ENCODE results near the gene KRT40. TPM values are rescaled to one million over a fixed set of nuclear protein-coding genes. Genes with fewer than 3 reads are reported as not detected.

KRT40 gene
- total RNA-seq, 1 experiment from 2014 or later, result not detected

GRCh38 chr17:40945414-40945813 lies 38.7 kb downstream of the KRT40 start:
- DNase-seq (ENCODE audit: low read depth, low spot score), result no peak
- Histone ChIP-seq H3K4me3 (ENCODE audit: low read depth in 2 of 2, low read length in 2 of 2) (no peak overlapping the region), H3K4me1 (ENCODE audit: control insufficient read depth, insufficient read depth, low read length) (no peaks in the 10 kb centered on the region), H3K27me3 (ENCODE audit: control insufficient read depth, insufficient read depth, low read length) (peaks cover 12% of the 10 kb centered on the region), H3K36me3 (ENCODE audit: control insufficient read depth, insufficient read depth, low read length) (no peaks in the 10 kb centered on the region), H3K27ac (ENCODE audit: low read length) (no peak overlapping the region), H3K9me3 (ENCODE audit: control insufficient read depth, insufficient read depth, low read depth, low read length) (no peaks in the 10 kb centered on the region)
- CTCF ChIA-PET, result no interaction called here
- POLR2A ChIA-PET, result no interaction called here
- in situ Hi-C loops (cut with HindIII; ENCODE audit: low pct_unique_long_range_greater_than_20kb, low sequenced_read_pairs), result no loop called here
- TF ChIP-seq, protein P1, sequence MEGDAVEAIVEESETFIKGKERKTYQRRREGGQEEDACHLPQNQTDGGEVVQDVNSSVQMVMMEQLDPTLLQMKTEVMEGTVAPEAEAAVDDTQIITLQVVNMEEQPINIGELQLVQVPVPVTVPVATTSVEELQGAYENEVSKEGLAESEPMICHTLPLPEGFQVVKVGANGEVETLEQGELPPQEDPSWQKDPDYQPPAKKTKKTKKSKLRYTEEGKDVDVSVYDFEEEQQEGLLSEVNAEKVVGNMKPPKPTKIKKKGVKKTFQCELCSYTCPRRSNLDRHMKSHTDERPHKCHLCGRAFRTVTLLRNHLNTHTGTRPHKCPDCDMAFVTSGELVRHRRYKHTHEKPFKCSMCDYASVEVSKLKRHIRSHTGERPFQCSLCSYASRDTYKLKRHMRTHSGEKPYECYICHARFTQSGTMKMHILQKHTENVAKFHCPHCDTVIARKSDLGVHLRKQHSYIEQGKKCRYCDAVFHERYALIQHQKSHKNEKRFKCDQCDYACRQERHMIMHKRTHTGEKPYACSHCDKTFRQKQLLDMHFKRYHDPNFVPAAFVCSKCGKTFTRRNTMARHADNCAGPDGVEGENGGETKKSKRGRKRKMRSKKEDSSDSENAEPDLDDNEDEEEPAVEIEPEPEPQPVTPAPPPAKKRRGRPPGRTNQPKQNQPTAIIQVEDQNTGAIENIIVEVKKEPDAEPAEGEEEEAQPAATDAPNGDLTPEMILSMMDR (IDR thresholded peaks at IDR 0.05), result no peak
- TF ChIP-seq POLR2AphosphoS5 (IDR thresholded peaks at IDR 0.05; ENCODE audit: low read depth, low read length) (no peak), SIN3A (IDR thresholded peaks at IDR 0.05; ENCODE audit: borderline replicate concordance, insufficient read depth, low read depth, low read length) (no peak), TCF7L2 (IDR thresholded peaks at IDR 0.05; ENCODE audit: low read depth, low read length) (no peak)
- TF ChIP-seq, protein P2, sequence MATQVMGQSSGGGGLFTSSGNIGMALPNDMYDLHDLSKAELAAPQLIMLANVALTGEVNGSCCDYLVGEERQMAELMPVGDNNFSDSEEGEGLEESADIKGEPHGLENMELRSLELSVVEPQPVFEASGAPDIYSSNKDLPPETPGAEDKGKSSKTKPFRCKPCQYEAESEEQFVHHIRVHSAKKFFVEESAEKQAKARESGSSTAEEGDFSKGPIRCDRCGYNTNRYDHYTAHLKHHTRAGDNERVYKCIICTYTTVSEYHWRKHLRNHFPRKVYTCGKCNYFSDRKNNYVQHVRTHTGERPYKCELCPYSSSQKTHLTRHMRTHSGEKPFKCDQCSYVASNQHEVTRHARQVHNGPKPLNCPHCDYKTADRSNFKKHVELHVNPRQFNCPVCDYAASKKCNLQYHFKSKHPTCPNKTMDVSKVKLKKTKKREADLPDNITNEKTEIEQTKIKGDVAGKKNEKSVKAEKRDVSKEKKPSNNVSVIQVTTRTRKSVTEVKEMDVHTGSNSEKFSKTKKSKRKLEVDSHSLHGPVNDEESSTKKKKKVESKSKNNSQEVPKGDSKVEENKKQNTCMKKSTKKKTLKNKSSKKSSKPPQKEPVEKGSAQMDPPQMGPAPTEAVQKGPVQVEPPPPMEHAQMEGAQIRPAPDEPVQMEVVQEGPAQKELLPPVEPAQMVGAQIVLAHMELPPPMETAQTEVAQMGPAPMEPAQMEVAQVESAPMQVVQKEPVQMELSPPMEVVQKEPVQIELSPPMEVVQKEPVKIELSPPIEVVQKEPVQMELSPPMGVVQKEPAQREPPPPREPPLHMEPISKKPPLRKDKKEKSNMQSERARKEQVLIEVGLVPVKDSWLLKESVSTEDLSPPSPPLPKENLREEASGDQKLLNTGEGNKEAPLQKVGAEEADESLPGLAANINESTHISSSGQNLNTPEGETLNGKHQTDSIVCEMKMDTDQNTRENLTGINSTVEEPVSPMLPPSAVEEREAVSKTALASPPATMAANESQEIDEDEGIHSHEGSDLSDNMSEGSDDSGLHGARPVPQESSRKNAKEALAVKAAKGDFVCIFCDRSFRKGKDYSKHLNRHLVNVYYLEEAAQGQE (IDR thresholded peaks at IDR 0.05; ENCODE audit: insufficient read depth in 1 of 2, low read depth in 2 of 2, low read length in 1 of 2), result no peak
- no TSS peak for BruUV-seq (replicated peaks)
- intact Hi-C loops (cut with micrococcal nuclease; ENCODE audit: unreplicated experiment), result no loop called here
- ATAC-seq, result no peak

- POLR2A ChIA-PET, result no interaction called here
- no peak overlapping the region for H3K4me3 ChIP-seq (ENCODE audit: low read depth in 2 of 2, low read length in 2 of 2)
- no peaks in the 10 kb centered on the region for H3K4me1 ChIP-seq (ENCODE audit: control insufficient read depth, insufficient read depth, low read length)
- CTCF ChIA-PET, result no interaction called here
- no peak for ATAC-seq
- intact Hi-C loops (cut with micrococcal nuclease; ENCODE audit: unreplicated experiment) (no loop called here), in situ Hi-C loops (cut with HindIII; ENCODE audit: low pct_unique_long_range_greater_than_20kb, low sequenced_read_pairs) (no loop called here)
- BruUV-seq (replicated peaks), result no TSS peak
- peaks cover 8% of the 10 kb centered on the region; the same call in 1 of the 2 replicates for H3K27me3 ChIP-seq (ENCODE audit: control insufficient read depth, insufficient read depth, low read length)
- H3K36me3 ChIP-seq (ENCODE audit: control insufficient read depth, insufficient read depth, low read length), result no peaks in the 10 kb centered on the region
- TF ChIP-seq, protein P1 (IDR thresholded peaks at IDR 0.05), result no peak
- TF ChIP-seq POLR2AphosphoS5 (IDR thresholded peaks at IDR 0.05; ENCODE audit: low read depth, low read length), result no peak
- TF ChIP-seq, protein P2 (IDR thresholded peaks at IDR 0.05; ENCODE audit: insufficient read depth in 1 of 2, low read depth in 2 of 2, low read length in 1 of 2), result no peak
- no peak for TF ChIP-seq SIN3A (IDR thresholded peaks at IDR 0.05; ENCODE audit: borderline replicate concordance, insufficient read depth, low read depth, low read length)
- TF ChIP-seq TCF7L2 (IDR thresholded peaks at IDR 0.05; ENCODE audit: low read depth, low read length), result no peak
- no peak for DNase-seq (ENCODE audit: low read depth, low spot score)
- H3K9me3 ChIP-seq (ENCODE audit: control insufficient read depth, insufficient read depth, low read depth, low read length), result no peaks in the 10 kb centered on the region
- H3K27ac ChIP-seq (ENCODE audit: low read length), result no peak overlapping the region
These were observed 39.6 kb downstream of the KRT40 start for GRCh38 chr17:40944531-40944930.
